ENCODE data around the gene CEACAM19. TPM values are rescaled to one million over a fixed set of nuclear protein-coding genes. Genes with fewer than 3 reads are reported as not detected.

Gene CEACAM19
- total RNA-seq, 1 donor from 2014 or later: 0.09 TPM

GRCh38 chr19:44640518-44640917 lies 30.8 kb upstream of the CEACAM19 start:
- Histone ChIP-seq H3K27ac (no peak overlapping the region), H3K9me3 (ENCODE audit: low read depth) (no peaks in the 10 kb centered on the region), H4K20me1 (ENCODE audit: low read depth) (no peaks in the 10 kb centered on the region), H3K79me2 (ENCODE audit: low read depth) (no peaks in the 10 kb centered on the region), H3K36me3 (no peaks in the 10 kb centered on the region), H3K9ac (no peak overlapping the region), H2AFZ (replicated peaks) (no peak overlapping the region), H3K4me1 (no peaks in the 10 kb centered on the region), H3K4me3 (no peak overlapping the region), H3F3A (ENCODE audit: low read depth) (peaks cover 9% of the 10 kb centered on the region), H3K4me2 (no peak overlapping the region), H3K27me3 (peaks cover 15% of the 10 kb centered on the region)
- no peak for TF ChIP-seq EZH2phosphoT487 (IDR thresholded peaks at IDR 0.05)
- H3K36me3 Mint-ChIP-seq: no peaks in the 10 kb centered on the region
- peaks cover 3% of the 10 kb centered on the region for H3K27me3 Mint-ChIP-seq (ENCODE audit: insufficient read depth, low read depth)
- no peaks in the 10 kb centered on the region for H3K4me1 Mint-ChIP-seq
- no peaks in the 10 kb centered on the region for H3K9me3 Mint-ChIP-seq
- no peak overlapping the region for H3K4me3 Mint-ChIP-seq
- no peak overlapping the region for H3K27ac Mint-ChIP-seq
- DNase-seq (ENCODE audit: low spot score): no peak

GRCh38 chr19:44641501-44642265 lies 29.6 kb upstream of the CEACAM19 start:
- Histone ChIP-seq H3K36me3 (no peaks in the 10 kb centered on the region), H2AFZ (replicated peaks) (no peak overlapping the region), H3K27ac (no peak overlapping the region), H3K79me2 (ENCODE audit: low read depth) (no peaks in the 10 kb centered on the region), H3K4me1 (no peaks in the 10 kb centered on the region), H3K27me3 (peaks cover 15% of the 10 kb centered on the region), H3K9ac (no peak overlapping the region), H3F3A (ENCODE audit: low read depth) (peaks cover 14% of the 10 kb centered on the region), H3K4me2 (no peak overlapping the region), H3K9me3 (ENCODE audit: low read depth) (no peaks in the 10 kb centered on the region), H3K4me3 (no peak overlapping the region), H4K20me1 (ENCODE audit: low read depth) (peaks cover 8% of the 10 kb centered on the region)
- H3K4me1 Mint-ChIP-seq: no peaks in the 10 kb centered on the region
- H3K27me3 Mint-ChIP-seq (ENCODE audit: insufficient read depth, low read depth): peaks cover 3% of the 10 kb centered on the region
- no peak overlapping the region for H3K27ac Mint-ChIP-seq
- H3K9me3 Mint-ChIP-seq: no peaks in the 10 kb centered on the region
- no peaks in the 10 kb centered on the region for H3K36me3 Mint-ChIP-seq
- H3K4me3 Mint-ChIP-seq: no peak overlapping the region
- no peak for DNase-seq (ENCODE audit: low spot score)
- TF ChIP-seq EZH2 (IDR thresholded peaks at IDR 0.05) (no peak), EZH2phosphoT487 (IDR thresholded peaks at IDR 0.05) (no peak), CTCF (IDR thresholded peaks at IDR 0.05) (no peak)

GRCh38 chr19:44642377-44642776 lies 28.9 kb upstream of the CEACAM19 start:
- Histone ChIP-seq H3K79me2 (ENCODE audit: low read depth) (no peaks in the 10 kb centered on the region), H4K20me1 (ENCODE audit: low read depth) (peaks cover 8% of the 10 kb centered on the region), H3K9me3 (ENCODE audit: low read depth) (no peaks in the 10 kb centered on the region), H3K27ac (no peak overlapping the region), H2AFZ (replicated peaks) (no peak overlapping the region), H3K36me3 (no peaks in the 10 kb centered on the region), H3K4me2 (no peak overlapping the region), H3F3A (ENCODE audit: low read depth) (peaks cover 14% of the 10 kb centered on the region), H3K4me1 (no peaks in the 10 kb centered on the region), H3K4me3 (no peak overlapping the region), H3K9ac (no peak overlapping the region), H3K27me3 (peaks cover 15% of the 10 kb centered on the region)
- DNase-seq (ENCODE audit: low spot score): no peak
- Mint-ChIP-seq H3K4me1 (no peaks in the 10 kb centered on the region), H3K27me3 (ENCODE audit: insufficient read depth, low read depth) (peaks cover 3% of the 10 kb centered on the region), H3K4me3 (no peak overlapping the region), H3K27ac (no peak overlapping the region), H3K9me3 (no peaks in the 10 kb centered on the region), H3K36me3 (no peaks in the 10 kb centered on the region)
- no peak for TF ChIP-seq EZH2 (IDR thresholded peaks at IDR 0.05)
- no peak for TF ChIP-seq EZH2phosphoT487 (IDR thresholded peaks at IDR 0.05)
- no peak for TF ChIP-seq CTCF (IDR thresholded peaks at IDR 0.05)
